Stomach (tissue), 9 donors: ENCODE data around the gene CTIF. TPM values are rescaled to one million over a fixed set of nuclear protein-coding genes. Genes with fewer than 3 reads are reported as not detected.
A peak's percentile ranks its signal among the peaks of the same experiment; 100 is the strongest.

Experiments used
- DNase-seq, 2 donors: peaks; one replicate each; pipeline versions ENCODE4 v3.0.0 to v3.0.0-alpha.2; 2013 to 2019
- H3K27ac ChIP-seq, 5 donors: fragments of 200-600 bp in 4 of 5; sonication (generic) in 4 of 5; one replicate each; pipeline ENCODE4 v1.5.1; 2013 to 2019; ENCODE audit warnings: mild to moderate bottlenecking in 1 of 5, moderate library complexity in 1 of 5
- H3K27me3 ChIP-seq, 3 donors: fragments of 200-600 bp; sonication (generic); one replicate each; pipeline ENCODE4 v1.5.1; 2017 to 2019; ENCODE audit warnings: mixed run types in 1 of 3
- H3K36me3 ChIP-seq, 4 donors: fragments of 200-600 bp; sonication (generic); 1 replicate in 3 of 4; 2 replicates in 1 of 4; pipeline ENCODE4 v1.5.1; 2016 to 2019
- H3K4me1 ChIP-seq, 4 donors: fragments of 200-600 bp; sonication (generic); one replicate each; pipeline ENCODE4 v1.5.1; 2016 to 2019
- H3K4me3 ChIP-seq, 4 donors: fragments of 200-600 bp; sonication (generic) in 3 of 4; one replicate each; pipeline ENCODE4 v1.5.1; 2016 to 2019; ENCODE audit warnings: mild to moderate bottlenecking in 1 of 4
- H3K9me3 ChIP-seq, 4 donors: fragments of 200-600 bp; sonication (generic); one replicate each; pipeline ENCODE4 v1.5.1; 2016 to 2019
- CTCF ChIP-seq, 7 experiments: fragments of 450-650 bp in 4 of 7; fragments of 200-600 bp in 3 of 7; sonication (generic) in 3 of 7; IDR thresholded peaks; one replicate each; pipeline ENCODE4 v1.5.1; 2016 to 2019; ENCODE audit warnings: antibody characterized with exemption in 7 of 7, control low read depth in 2 of 7, mild to moderate bottlenecking in 1 of 7
- EP300 ChIP-seq: sonication (generic); formaldehyde crosslinking; IDR thresholded peaks from one replicate; pipeline ENCODE4 v1.6.1; 2017; ENCODE audit warnings: antibody characterized with exemption
- POLR2A ChIP-seq, 4 donors: fragments of 450-650 bp; IDR thresholded peaks; one replicate each; pipeline ENCODE4 v1.6.1; 2016; ENCODE audit warnings: antibody characterized with exemption in 4 of 4, control low read depth in 2 of 4, mild to moderate bottlenecking in 1 of 4, moderate library complexity in 1 of 4
- POLR2AphosphoS5 ChIP-seq, 3 donors: sonication (generic); formaldehyde crosslinking; IDR thresholded peaks; one replicate each; pipeline ENCODE4 v1.6.1; 2016; ENCODE audit warnings: antibody characterized with exemption in 3 of 3
- whole genome bisulfite sequencing, 5 donors: extraction: QIAGEN DNeasy Blood & Tissue Kit in 3 of 5; methylation state at CpG; one replicate each; pipeline versions ENCODE4 v1.1.5 to v1.1.7; 2013 to 2018; 5-methylcytosine and 5-hydroxymethylcytosine counted together
- intact Hi-C: fragments of 100-400 bp; cut with DNase I; formaldehyde crosslinking; loops from one replicate; pipeline ENCODE4 v1.15.1; 2023; ENCODE audit warnings: low total_unique reads
- polyA plus RNA-seq, 3 donors: library from polyadenylated mRNA; stranded (reverse); fragments of 200-250 nt; gene quantifications; one replicate each; pipeline ENCODE4 v1.2.3, GENCODE V29; 2013
- total RNA-seq, 5 donors: library from RNA; depleted of rRNA; stranded (reverse); fragments of >200 nt; gene quantifications; one replicate each; pipeline versions ENCODE4 v1.1.0 to v1.2.3, GENCODE V29; 2014 to 2016
- donor health status: healthy with polysubstance abuse.
- donor health status: Bipolar disorder and iron deficiency.
- donor health status: healthy.

Gene CTIF
- total and polyA plus RNA-seq, 8 donors: 16.3 to 105 (median 30.3) TPM

GRCh38 chr18:48663096-48663930, 124.5 kb downstream of the CTIF start:
- DNase-seq: no peak
- Histone ChIP-seq H3K4me3 (no peak overlapping the region), H3K27ac (no peak overlapping the region), H3K36me3 (peaks cover 0 to 30% (median 26%) of the 10 kb centered on the region in 4 donors), H3K4me1 (peaks cover 15 to 47% (median 33%) of the 10 kb centered on the region in 4 donors), H3K27me3 (no peaks in the 10 kb centered on the region), H3K9me3 (no peaks in the 10 kb centered on the region)
- TF ChIP-seq EP300 (no peak), CTCF (IDR thresholded peaks at IDR 0.05) (no peak), POLR2AphosphoS5 (IDR thresholded peaks at IDR 0.05) (no peak), POLR2A (IDR thresholded peaks at IDR 0.05) (no peak)
- intact Hi-C loops: loop anchor here (5.0 kb wide), 1 partner anchor 186 kb away; no protein-coding TSS in a partner anchor
- 88 to 94% (median 93%) methylated on average over 12 to 14 of the region's 14 CpGs for WGBS, 5 donors

GRCh38 chr18:48663931-48664847, 125.4 kb downstream of the CTIF start:
- WGBS, 5 donors: 42 to 48% (median 43%) methylated on average over 24 to 29 of the region's 29 CpGs
- no peak overlapping the region for H3K4me3 ChIP-seq
- no peak overlapping the region for H3K27ac ChIP-seq
- peaks cover 0 to 39% (median 32%) of the 10 kb centered on the region in 4 donors for H3K36me3 ChIP-seq
- intact Hi-C loops: loop anchor here (5.0 kb wide), 1 partner anchor 187 kb away; no protein-coding TSS in a partner anchor
- no peaks in the 10 kb centered on the region for H3K9me3 ChIP-seq
- H3K27me3 ChIP-seq: no peaks in the 10 kb centered on the region
- TF ChIP-seq EP300 (no peak), CTCF (IDR thresholded peaks at IDR 0.05) (peak in 5 of 7 experiments; percentile 85 to 89 (median 87)), POLR2AphosphoS5 (IDR thresholded peaks at IDR 0.05) (no peak), POLR2A (IDR thresholded peaks at IDR 0.05) (no peak)
- peaks cover 15 to 47% (median 33%) of the 10 kb centered on the region in 4 donors for H3K4me1 ChIP-seq
- DNase-seq: peak; percentile 73 to 81

GRCh38 chr18:48665654-48666053, 126.8 kb downstream of the CTIF start:
- H3K4me1 ChIP-seq: peaks cover 12 to 42% (median 30%) of the 10 kb centered on the region in 4 donors
- DNase-seq: no peak
- H3K27ac ChIP-seq: no peak overlapping the region
- peaks cover 3 to 48% (median 37%) of the 10 kb centered on the region in 4 donors for H3K36me3 ChIP-seq
- H3K9me3 ChIP-seq: no peaks in the 10 kb centered on the region
- TF ChIP-seq POLR2AphosphoS5 (IDR thresholded peaks at IDR 0.05): no peak
- no peak for TF ChIP-seq CTCF (IDR thresholded peaks at IDR 0.05)
- no peak for TF ChIP-seq POLR2A (IDR thresholded peaks at IDR 0.05)
- no peak for TF ChIP-seq EP300
- no peaks in the 10 kb centered on the region for H3K27me3 ChIP-seq
- H3K4me3 ChIP-seq: no peak overlapping the region
- intact Hi-C loops: no loop called here

GRCh38 chr18:48666613-48667012, 127.8 kb downstream of the CTIF start:
- peaks cover 7 to 33% (median 23%) of the 10 kb centered on the region in 4 donors for H3K4me1 ChIP-seq
- peaks cover 13 to 57% (median 47%) of the 10 kb centered on the region in 4 donors for H3K36me3 ChIP-seq
- 94 to 98% (median 96%) methylated on average over 4 of the region's 4 CpGs for WGBS, 5 donors
- peaks cover 0 to 9% (median 5%) of the 10 kb centered on the region in 4 donors for H3K9me3 ChIP-seq
- no peaks in the 10 kb centered on the region for H3K27me3 ChIP-seq
- intact Hi-C loops: no loop called here
- TF ChIP-seq CTCF (IDR thresholded peaks at IDR 0.05) (no peak), POLR2A (IDR thresholded peaks at IDR 0.05) (no peak), EP300 (no peak), POLR2AphosphoS5 (IDR thresholded peaks at IDR 0.05) (no peak)
- H3K27ac ChIP-seq: no peak overlapping the region
- DNase-seq: no peak
- no peak overlapping the region for H3K4me3 ChIP-seq
